GM21528 (cell line): ENCODE results near the gene PARD3.

Source experiments
- ATAC-seq: cut with Tn5 transposase; IDR thresholded peaks from one replicate; pipeline ENCODE4 v1.9.1; 2021; ENCODE audit warnings: mild to moderate bottlenecking, moderate library complexity; ENCODE audit not compliant: unreplicated experiment, low FRiP score

PARD3 gene

GRCh38 chr10:34484164-34484563 lies 330.9 kb downstream of the PARD3 start:
- no peak for ATAC-seq

- no peak for ATAC-seq
These were observed 334.8 kb downstream of the PARD3 start for GRCh38 chr10:34480345-34480744.

GRCh38 chr10:34479520-34480179 lies 335.4 kb downstream of the PARD3 start:
- no peak for ATAC-seq

- no peak for ATAC-seq
These were observed 337.8 kb downstream of the PARD3 start for GRCh38 chr10:34477249-34477648.

GRCh38 chr10:34476608-34477007 lies 338.5 kb downstream of the PARD3 start:
- ATAC-seq: no peak

- no peak for ATAC-seq
These were observed 339.3 kb downstream of the PARD3 start for GRCh38 chr10:34475786-34476185.

- no peak for ATAC-seq
These were observed 339.8 kb downstream of the PARD3 start for GRCh38 chr10:34475274-34475646.

GRCh38 chr10:34474555-34475273 lies 340.4 kb downstream of the PARD3 start:
- ATAC-seq: no peak

- ATAC-seq: no peak
These were observed 341.1 kb downstream of the PARD3 start for GRCh38 chr10:34474009-34474376.

- no peak for ATAC-seq
These were observed 341.7 kb downstream of the PARD3 start for GRCh38 chr10:34473174-34474008.

GRCh38 chr10:34470307-34470706 lies 344.8 kb downstream of the PARD3 start:
- ATAC-seq: no peak

- no peak for ATAC-seq
These were observed 345.6 kb downstream of the PARD3 start for GRCh38 chr10:34469446-34469845.

GRCh38 chr10:34467902-34468301 lies 347.2 kb downstream of the PARD3 start:
- ATAC-seq: no peak

- ATAC-seq: no peak
These were observed 347.7 kb downstream of the PARD3 start for GRCh38 chr10:34467364-34467763.

- no peak for ATAC-seq
These were observed 349.4 kb downstream of the PARD3 start for GRCh38 chr10:34465678-34466077.

GRCh38 chr10:34464591-34464990 lies 350.5 kb downstream of the PARD3 start:
- no peak for ATAC-seq

- no peak for ATAC-seq
These were observed 351.1 kb downstream of the PARD3 start for GRCh38 chr10:34464000-34464399.

- no peak for ATAC-seq
These were observed 352.1 kb downstream of the PARD3 start for GRCh38 chr10:34462993-34463392.

- no peak for ATAC-seq
These were observed 353.0 kb downstream of the PARD3 start for GRCh38 chr10:34462056-34462455.

- ATAC-seq: no peak
These were observed 360.4 kb downstream of the PARD3 start for GRCh38 chr10:34454590-34455261.

- ATAC-seq: no peak
These were observed 365.3 kb downstream of the PARD3 start for GRCh38 chr10:34449836-34450235.
